GM19455 (cell line): Measurements from ENCODE around the gene TERT.
"Not testable (repeated sequence)": the region's sequence is repeated elsewhere in the genome, so short reads cannot be mapped to it uniquely, and the experiment has no call there.

ENCODE experiments used
- ATAC-seq: cut with Tn5 transposase; IDR thresholded peaks from one replicate; pipeline ENCODE4 v1.9.1; 2021; ENCODE audit not compliant: unreplicated experiment

The TERT gene

DNA sequence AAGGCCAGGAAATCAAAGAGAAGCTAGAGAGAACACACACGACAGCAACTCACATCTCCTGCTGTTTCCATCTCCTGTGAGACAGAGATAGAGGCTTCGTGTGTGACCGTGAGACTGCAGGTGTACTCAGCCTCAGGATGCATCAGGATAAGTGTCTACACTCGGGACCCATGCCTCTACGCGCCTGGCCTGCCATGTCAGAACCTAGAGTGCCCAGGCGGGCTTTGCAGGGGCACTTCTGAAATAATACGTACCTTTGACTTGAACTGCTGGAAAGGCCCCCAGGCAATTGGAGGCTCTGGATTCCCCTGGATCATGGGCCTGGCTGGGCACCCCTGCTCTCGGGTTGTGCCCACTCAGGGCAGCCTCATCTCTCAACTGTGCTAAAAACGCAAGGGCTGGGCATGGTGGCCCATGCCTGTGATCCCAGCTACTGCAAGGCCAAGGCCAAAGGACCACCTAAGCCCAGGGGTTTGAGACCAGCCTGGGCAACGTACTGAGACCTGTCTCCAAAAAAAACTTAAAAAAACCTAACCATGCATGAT is 37.1 kb upstream of the TERT start:
- ATAC-seq, result no peak

DNA sequence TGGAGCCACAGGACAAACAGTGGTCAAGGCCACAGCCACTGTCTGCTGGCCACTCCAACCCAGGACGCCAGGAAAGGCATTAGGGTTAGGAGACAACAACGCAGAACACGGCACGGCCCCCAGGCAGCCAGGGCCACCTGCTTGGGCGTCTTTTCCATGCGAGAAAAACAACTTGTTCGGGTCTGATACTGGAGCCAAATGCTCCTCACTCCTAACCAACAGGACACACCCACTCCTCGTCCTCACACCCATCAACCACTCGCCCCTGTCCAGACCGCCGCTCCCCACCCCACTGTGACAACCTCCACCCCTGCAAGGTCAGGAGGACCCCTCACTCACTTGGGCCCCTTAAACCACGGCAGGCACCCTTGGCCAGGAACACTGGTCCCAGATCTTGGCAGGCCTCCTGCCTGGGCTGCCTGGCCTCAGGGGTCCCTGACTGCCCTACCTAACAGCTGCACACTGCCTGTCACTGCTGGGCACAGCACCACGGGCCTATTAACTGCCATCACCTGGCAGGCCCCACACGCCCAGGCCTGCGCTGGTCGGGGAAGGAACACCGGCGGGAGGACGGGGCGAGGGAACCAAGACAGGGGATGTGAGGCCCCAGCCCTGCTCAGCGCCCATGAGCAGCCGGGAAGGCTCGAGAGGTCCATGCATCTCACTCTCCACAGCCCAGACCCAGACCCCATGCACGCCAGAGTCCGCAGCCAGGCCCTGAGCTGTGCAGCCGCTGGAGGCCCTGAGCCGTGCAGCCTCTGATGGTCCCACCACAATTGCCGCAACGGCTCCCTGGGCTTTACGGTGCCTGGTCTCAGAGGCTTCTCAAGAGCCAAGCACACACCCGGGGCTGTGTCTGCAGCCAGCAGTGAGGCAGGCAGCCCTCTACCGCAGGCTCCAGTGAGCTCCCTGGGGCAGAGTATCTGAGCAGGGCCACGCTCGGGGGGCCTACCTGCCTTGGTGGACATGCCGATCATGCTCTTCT is 36.3 kb upstream of the TERT start:
- ATAC-seq, result no peak

DNA sequence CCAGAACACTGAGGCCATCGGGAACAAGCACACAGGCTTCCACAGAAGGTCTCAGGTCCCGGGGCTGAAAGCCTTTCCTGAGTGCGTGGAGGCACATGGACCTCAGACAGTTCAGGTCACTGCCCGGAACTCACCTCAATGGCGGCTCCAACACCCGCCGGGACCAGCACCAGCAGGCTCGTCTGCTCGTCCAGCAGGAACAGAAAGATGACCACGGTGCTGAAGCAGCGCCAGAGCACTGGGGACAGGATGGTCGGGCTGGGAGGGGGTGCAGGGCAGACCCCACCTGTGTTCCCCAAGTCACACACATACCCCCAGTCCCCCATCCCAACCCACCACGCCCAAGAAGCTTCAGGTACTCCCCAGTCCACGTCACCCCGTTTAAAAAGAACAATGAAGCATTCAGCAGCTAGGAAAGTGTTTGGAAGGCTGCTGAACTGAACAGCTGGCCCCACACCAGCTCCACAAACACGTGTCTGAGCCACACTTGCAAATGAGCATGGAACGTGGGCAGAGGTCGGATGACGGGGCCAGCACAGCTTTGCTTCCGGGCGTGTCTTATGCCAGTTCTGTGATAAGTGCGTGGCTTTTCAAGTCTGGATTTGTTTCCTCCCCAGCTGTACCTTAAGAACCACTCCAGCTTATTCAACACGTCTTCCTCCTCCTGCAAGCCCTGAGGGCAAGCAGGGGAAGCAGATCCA is 35.4 kb upstream of the TERT start:
- no peak for ATAC-seq

DNA sequence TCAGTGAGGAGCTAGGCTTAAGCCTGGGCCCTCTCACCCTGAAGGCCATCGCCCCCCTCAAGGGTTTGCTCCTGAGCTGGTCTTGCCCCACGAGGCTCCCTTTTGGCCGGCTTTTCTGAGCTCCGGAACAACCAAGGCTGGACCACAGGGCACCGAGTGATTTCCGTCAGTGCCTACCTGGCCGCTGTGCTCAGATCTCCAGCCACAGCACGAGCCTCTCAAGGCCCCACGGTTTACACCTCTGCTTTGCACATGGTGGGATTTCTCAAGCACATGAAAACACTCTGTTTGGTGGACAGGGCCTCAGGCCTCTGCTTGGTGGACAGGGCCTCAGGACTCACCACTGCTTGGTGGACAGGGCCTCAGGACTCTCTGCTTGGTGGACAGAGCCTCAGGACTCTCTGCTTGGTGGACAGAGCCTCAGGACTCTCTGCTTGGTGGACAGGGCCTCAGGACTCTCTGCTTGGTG is 34.3 kb upstream of the TERT start:
- ATAC-seq, result no peak

DNA sequence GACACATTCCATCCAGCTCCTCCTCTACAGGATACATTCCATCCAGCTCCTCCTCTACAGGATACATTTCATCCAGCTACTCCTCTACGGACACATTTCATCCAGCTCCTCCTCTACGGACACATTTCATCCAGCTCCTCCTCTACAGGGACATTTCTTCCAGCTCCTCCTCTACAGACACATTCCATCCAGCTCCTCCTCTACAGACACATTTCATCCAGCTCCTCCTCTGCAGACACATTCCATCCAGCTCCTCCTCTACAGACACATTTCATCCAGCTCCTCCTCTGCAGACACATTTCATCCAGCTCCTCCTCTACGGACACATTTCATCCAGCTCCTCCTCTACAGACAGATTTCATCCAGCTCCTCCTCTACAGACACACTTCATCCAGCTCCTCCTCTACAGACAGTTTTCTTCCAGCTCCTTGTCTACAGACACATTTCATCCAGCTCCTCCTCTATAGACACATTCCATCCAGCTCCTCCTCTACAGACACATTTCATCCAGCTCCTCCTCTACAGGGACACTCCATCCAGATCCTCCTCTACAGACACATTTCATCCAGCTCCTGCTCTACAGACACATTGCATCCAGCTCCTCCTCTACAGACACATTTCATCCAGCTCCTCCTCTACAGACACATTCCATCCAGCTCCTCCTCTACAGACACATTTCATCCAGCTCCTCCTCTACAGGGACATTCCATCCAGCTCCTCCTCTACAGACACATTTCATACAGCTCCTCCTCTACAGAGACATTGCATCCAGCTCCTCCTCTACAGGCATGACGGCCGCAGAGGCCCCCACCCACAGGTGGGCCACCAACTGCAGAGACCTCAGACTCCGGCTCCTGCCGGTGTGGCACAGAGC is 33.6 kb upstream of the TERT start:
- not testable (repeated sequence) for ATAC-seq

DNA sequence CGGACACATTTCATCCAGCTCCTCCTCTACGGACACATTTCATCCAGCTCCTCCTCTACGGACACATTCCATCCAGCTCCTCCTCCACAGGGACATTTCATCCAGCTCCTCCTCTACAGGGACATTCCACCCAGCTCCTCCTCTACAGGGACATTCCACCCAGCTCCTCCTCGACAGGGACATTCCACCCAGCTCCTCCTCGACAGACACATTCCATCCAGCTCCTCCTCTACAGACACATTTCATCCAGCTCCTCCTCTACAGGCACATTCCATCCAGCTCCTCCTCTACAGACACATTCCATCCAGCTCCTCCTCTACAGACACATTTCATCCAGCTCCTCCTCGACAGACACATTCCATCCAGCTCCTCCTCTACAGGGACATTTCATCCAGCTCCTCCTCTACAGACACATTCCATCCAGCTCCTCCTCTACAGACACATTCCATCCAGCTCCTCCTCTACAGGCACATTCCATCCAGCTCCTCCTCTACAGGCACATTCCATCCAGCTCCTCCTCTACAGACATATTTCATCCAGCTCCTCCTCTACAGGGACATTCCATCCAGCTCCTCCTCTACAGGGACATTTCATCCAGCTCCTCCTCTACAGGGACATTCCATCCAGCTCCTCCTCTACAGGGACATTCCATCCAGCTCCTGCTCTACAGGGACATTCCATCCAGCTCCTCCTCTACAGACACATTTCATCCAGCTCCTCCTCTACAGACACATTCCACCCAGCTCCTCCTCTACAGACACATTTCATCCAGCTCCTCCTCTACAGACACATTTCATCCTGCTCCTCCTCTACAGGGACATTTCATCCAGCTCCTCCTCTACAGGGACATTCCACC is 32.3 kb upstream of the TERT start:
- not testable (repeated sequence) for ATAC-seq

DNA sequence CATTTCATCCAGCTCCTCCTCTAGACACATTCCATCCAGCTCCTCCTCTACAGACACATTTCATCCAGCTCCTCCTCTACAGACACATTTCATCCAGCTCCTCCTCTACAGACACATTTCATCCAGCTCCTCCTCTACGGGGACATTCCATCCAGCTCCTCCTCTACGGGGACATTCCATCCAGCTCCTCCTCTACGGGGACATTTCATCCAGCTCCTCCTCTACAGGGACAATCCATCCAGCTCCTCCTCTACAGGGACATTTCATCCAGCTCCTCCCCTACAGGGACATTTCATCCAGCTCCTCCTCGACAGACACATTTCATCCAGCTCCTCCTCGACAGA is 31.6 kb upstream of the TERT start:
- ATAC-seq, result not testable (repeated sequence)

DNA sequence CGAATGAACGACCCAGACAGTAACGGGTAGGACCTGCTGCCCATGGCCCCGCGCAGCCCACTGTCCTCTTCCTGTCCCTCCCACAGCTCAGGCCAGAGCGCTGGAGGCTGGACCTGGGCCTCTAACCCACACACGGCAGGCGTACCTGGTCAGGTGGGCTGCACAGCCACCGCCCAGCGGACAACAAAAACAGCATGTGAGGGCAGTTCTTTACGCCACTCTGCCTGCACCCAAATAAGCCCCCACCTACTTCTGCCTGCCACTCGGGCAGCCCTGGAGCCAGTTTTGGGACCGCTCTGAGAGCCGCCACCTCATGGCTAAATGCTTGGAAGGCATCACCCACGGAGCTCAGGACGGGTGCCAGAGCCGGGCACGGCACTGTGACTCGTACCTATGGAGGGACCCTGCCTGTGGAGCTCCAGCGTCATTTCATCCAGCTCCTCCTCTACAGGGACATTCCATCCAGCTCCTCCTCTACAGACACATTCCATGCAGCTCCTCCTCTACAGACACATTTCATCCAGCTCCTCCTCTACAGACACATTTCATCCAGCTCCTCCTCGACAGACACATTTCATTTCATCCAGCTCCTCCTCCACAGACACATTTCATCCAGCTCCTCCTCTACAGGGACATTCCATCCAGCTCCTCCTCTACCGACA is 31.1 kb upstream of the TERT start:
- no peak for ATAC-seq

DNA sequence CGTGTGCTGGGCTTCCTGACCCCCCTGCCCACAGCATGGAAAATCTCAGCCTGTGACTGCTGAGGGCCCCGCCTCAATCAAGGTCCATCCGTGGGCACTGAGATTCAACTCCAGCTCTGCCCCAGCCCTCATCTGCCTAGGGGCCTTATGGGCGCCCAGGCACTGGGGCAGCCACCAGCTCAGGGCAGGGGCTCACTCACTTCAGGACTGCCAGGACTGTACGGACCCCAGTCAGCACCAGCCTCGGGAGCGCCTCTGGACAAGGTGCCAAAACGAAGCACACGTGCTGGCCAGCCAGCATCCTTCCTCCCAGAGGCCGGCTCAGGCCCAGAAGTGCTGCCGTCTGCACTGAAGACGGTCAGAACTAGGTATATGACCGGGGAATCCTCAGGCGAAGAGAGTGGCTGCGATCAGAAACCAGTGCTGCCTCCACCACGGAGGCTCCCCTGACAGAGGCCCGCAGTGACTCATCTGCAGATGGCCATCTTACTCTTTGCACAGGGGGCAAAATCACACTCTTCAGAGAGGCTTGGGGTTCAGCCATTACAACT is 30.4 kb upstream of the TERT start:
- no peak for ATAC-seq

DNA sequence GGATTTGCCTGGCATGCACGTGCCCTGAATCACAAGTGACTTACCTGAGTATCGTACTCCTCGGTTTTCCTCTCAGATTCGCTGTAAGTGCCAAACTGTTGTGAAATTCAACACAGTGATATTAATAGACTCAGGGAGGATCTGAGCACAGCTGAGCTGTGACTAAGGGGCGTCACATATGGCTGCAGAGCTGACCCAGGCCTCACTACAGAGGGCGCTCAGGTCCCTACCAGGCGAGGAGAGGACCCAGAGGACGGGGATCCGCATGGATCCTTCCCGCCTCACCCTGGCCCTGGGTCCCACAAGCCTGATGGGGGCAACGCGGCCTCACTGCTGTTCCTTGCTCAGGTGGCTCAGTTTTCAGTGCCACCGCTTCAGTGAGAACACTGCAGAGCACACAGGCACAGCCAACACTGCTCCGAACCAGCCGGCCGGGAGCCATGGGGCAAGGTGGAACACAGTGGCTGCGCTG is 29.9 kb upstream of the TERT start:
- ATAC-seq, result no peak

DNA sequence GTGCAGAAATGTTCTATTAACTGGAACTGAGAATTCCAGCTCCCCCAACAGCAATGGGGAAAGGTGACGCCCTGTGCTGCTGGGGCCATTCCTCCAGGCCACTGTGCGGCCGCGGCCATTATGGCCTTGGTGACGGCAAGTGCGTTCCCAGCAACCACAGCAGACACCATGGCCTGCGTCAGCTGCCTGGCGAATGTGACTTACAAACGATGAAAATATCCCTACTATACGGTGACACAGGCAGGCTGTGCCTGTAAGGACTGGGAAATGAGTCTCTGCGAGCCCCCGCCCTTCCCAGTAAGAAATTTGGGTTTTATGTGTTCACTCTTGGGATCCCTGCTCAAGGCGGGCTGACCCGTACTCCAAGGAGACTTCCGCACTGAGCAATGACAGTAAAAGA is 29.4 kb upstream of the TERT start:
- no peak for ATAC-seq

DNA sequence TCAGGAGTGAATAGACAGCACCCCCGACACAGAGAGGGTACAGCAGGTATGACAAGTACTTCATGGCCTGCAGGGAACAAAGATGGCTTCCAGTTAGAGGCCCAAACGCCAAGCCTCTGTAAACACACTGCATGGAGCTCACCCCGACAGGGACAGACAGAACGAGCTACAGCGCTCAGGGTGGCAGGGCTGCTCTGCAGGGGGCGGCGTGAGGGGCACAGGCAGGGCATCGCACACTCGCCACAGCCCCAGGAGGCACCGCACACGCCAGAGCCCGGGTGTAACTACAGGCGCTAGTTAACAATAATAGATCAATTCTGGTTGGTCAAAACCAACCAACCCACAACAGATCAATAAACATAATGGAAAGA is 28.9 kb upstream of the TERT start:
- ATAC-seq, result no peak

DNA sequence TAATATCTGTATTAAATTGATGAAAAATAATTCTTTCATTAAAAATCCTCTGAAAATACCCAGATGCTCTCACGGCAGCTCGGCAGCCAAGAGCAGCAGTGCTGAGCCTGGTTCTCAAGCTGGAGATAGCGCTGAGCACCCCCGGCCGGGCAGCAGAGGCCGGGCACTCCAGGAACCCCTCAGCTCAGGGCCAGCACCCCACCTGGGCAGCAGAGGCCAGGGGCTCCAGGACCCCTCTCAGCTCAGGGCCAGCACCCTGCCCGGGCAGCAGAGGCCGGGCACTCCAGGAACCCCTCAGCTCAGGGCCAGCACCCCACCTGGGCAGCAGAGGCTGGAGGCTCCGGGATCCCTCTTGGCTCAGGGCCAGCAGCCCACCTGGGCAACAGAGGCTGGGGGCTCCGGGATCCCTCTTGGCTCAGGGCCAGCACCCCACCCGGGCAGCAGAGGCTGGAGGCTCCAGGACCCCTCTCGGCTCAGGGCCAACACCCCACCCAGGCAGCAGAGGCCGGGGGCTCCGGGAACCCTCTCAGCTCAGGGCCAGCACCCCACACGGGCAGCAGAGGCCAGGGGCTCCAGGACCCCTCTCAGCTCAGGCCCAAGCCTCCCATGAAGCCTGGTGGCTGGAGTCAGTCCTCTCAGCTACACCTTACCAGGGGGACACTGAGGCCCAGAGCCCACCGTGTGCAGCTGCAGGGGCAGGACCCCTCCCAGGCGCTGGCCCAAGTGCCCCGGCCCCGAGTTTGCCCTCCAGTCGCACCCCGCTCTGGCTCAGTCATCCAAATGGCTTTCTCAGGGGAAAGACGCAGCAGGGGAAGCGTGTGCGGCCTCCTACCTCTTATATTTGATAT is 28.3 kb upstream of the TERT start:
- no peak for ATAC-seq

DNA sequence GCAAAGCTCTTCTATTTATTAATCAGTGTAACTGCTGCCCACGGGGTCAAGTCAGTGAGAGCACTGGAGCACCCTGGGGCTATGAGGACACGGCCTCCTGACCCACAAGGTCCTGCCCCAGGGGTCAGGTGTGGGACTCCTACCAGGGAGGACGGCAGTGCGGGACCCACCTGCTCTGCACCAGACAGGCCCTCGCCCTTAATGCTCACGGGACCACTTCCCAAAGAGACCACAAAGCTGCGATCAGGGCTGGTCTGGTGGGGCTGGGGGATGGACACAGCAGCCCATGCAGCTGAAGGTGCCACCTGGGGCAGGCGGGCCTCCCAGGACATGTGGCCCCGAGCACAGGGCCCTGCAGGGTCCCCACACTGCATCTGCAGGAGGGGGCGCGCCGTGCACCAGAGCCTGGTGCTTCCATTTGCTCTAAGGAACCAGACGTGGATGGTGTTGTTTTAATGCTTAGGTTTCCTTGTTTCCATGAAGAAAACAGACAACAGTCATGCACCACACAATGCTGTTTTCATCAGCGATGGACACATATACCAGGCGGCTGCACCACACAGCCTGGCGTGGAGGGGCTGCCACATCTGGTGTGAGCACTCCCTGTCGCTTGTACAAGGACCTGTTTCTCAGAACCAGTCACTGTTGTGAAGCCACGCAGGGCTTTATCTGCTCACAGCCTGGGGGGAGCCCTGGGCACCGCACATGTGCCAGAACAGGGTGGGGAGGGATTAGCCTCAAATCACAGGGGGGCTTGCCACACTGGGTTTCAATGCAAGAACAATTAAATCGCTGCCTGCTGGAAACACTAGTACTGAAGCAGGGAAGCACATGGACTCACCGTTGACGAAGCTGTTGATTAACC is 27.4 kb upstream of the TERT start:
- no peak for ATAC-seq

DNA sequence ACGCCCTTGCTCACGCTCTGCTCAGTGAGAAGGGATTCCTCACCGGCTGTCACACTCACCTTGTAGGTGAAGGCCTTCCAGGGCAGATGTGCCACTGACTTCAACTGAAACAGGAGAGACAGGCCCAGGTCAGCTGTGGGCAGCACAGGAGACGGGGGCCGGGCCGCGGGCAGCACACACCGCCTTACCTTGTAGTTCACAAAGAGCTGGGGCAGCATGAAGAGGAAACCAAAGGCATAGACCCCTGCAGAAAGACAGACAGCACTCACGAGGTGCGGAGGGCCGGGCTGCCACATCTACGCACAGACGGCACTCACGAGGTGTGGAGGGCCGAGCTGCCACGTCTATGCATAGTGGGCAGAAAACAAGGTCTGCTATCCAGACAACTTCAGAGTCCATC is 26.7 kb upstream of the TERT start:
- no peak for ATAC-seq

DNA sequence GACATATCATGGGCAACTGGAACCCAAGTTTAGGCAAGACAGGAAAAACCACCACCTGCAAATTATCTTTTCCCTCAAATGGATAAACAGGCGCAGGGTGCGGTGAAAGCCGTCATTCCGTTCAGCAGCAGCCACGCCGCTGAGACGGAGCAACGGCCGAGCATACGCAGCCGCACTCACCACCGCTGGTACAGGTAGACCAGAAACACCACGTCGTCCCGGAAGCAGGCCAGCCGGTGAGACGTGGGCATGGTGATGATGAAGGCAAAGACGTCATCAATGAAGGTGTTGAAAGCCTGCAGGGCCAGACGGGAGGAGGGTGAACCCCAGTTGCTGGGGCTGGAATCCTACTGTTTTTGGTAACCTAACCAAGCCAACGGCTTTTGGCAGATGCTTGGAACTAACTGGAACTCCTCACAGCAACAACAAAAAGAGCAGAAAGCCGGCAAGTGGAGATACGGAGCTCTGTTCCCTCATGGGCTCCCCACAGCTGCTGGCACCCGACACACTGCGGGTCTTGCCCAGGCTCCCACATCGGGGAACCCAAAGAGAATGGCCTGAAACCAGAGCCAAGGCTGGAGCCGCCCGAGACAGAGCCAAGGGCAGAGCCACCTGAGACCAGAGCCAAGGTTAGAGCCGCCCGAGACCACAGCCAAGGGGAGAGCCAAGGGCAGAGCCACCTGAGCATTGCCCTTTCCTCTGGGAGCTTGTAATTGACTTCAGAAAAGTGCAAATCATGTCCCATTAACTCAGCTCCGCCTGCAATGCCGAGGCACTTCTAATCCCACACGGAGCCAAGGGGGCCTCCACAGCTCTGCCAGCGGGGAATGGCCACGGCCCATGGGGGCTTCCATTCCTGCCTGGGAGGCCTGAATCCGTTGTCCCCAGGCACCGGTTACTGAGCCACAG is 25.8 kb upstream of the TERT start:
- no peak for ATAC-seq
